K562 (cell line): ENCODE measurements around the gene ITGAV. TPM values are rescaled to one million over a fixed set of nuclear protein-coding genes. Genes with fewer than 3 reads are reported as not detected.
A peak's percentile ranks its signal among the peaks of the same experiment; 100 is the strongest.

Experiments used
- BRF1 ChIP-seq: IDR thresholded peaks from 3 replicates; pipeline ENCODE4 v1.6.1; 2011; ENCODE audit warnings: borderline replicate concordance, mild to moderate bottlenecking; ENCODE audit not compliant: insufficient read length; ENCODE audit errors: extremely low read depth
- FOXK1 ChIP-seq: sonication (generic); formaldehyde crosslinking; IDR thresholded peaks from 2 replicates; pipeline ENCODE4 v1.8.0; 2022; ENCODE audit warnings: missing genetic modification reagents, mild to moderate bottlenecking, borderline replicate concordance
- GATA2 ChIP-seq: sonication (generic); formaldehyde crosslinking; IDR thresholded peaks from 2 replicates; pipeline ENCODE4 v1.4.0; 2020; ENCODE audit warnings: mild to moderate bottlenecking, missing genetic modification reagents
- L3MBTL2 ChIP-seq: fragments of 450-650 bp; IDR thresholded peaks from 2 replicates; pipeline ENCODE4 v1.6.1; 2016; ENCODE audit warnings: mild to moderate bottlenecking, moderate library complexity
- MBD2 ChIP-seq: sonication (generic); IDR thresholded peaks from 2 replicates; pipeline ENCODE4 v1.6.1; 2016; ENCODE audit warnings: low read depth, borderline replicate concordance
- NONO ChIP-seq, 2 experiments: fragments of 200-400 bp in 1 of 2; fragments of 450-650 bp in 1 of 2; formaldehyde crosslinking in 1 of 2; IDR thresholded peaks; 2 replicates each; pipeline ENCODE4 v1.6.1; 2017; ENCODE audit warnings: low read depth in 2 of 2, mild to moderate bottlenecking in 2 of 2, moderate library complexity in 2 of 2, low read length in 1 of 2
- TFAM ChIP-seq: fragments of 250-450 bp; sonication (Bioruptor Pico); conservative IDR thresholded peaks from 2 replicates; pipeline ENCODE4 v1.5.0; 2021; ENCODE audit warnings: mild to moderate bottlenecking, moderate library complexity
- TFAP4 ChIP-seq: sonication (generic); formaldehyde crosslinking; IDR thresholded peaks from 2 replicates; pipeline ENCODE4 v1.8.0; 2022; ENCODE audit warnings: missing genetic modification reagents, mild to moderate bottlenecking, moderate library complexity, borderline replicate concordance
- ZNF23 ChIP-seq: fragments of 250-450 bp; sonication (Bioruptor Pico); IDR thresholded peaks from 2 replicates; pipeline ENCODE4 v1.4.0; 2020; ENCODE audit warnings: mild to moderate bottlenecking
- ZNF444 ChIP-seq: fragments of 250-450 bp; sonication (Bioruptor Pico); IDR thresholded peaks from 2 replicates; pipeline ENCODE4 v1.4.0; 2020; ENCODE audit warnings: mild to moderate bottlenecking, moderate library complexity
- ZNF449 ChIP-seq: fragments of 250-450 bp; sonication (Bioruptor Pico); IDR thresholded peaks from 2 replicates; pipeline ENCODE4 v1.8.0; 2022; ENCODE audit warnings: moderate library complexity, mild to moderate bottlenecking, inconsistent platforms
- ZNF780A ChIP-seq: fragments of 250-450 bp; sonication (Bioruptor Pico); IDR thresholded peaks from 2 replicates; pipeline ENCODE4 v1.5.0; 2021; ENCODE audit warnings: mild to moderate bottlenecking
- polyA plus RNA-seq, 8 experiments: library from polyadenylated mRNA; depleted of rRNA in 4 of 8; stranded (reverse) in 5 of 8; unstranded in 3 of 8; fragments of >200 nt; fragmentation: Nextera tagmentation in 2 of 8; fragmentation: Illumina TruSeq in 1 of 8; extraction: Ambion mirVana in 2 of 8; extraction: Trizol in 1 of 8; gene quantifications; 2 replicates each; pipeline versions ENCODE4 v1.2.1 to v1.2.3, GENCODE V29; 2011 to 2014; ENCODE audit warnings: inconsistent platforms in 1 of 8, missing spikeins in 1 of 8
- total RNA-seq, 7 experiments: library from RNA; depleted of rRNA in 6 of 7; stranded (reverse); fragments of >200 nt in 6 of 7; fragmentation: Illumina TruSeq in 2 of 7; extraction: Trizol in 2 of 7; gene quantifications; 2 replicates each; pipeline versions ENCODE4 v1.2.1 to v1.2.3, GENCODE V29; 2011 to 2021; ENCODE audit warnings: low replicate concordance in 1 of 7
- TF ChIP-seq, protein P1 (sequence below), 3 experiments: fragments of 200-800 bp in 1 of 3; fragments of 250-450 bp in 1 of 3; fragments of 450-650 bp in 1 of 3; sonication (Bioruptor Pico) in 1 of 3; sonication (Bioruptor generic) in 1 of 3; formaldehyde crosslinking in 1 of 3; IDR thresholded peaks; 2 replicates each; pipeline versions ENCODE4 v1.6.1 to v1.8.0; 2016 to 2022; ENCODE audit warnings: mild to moderate bottlenecking in 2 of 3, missing genetic modification characterization in 2 of 3, missing compliant biosample characterization in 1 of 3, moderate library complexity in 1 of 3
- TF ChIP-seq, protein P2 (sequence below), 2 experiments: fragments of 150-350 bp in 1 of 2; IDR thresholded peaks; 2 replicates each; pipeline ENCODE4 v1.6.1; 2012 to 2016; ENCODE audit warnings: low read depth in 2 of 2, low read length in 2 of 2, mild to moderate bottlenecking in 1 of 2, moderate library complexity in 1 of 2

ITGAV gene
- total and polyA plus RNA-seq, 9 of the 15 experiments (the other 6 are each of a cell fraction or from before 2014, with no cell fraction given), result 3.7 to 17.7 (median 10.7) TPM

DNA sequence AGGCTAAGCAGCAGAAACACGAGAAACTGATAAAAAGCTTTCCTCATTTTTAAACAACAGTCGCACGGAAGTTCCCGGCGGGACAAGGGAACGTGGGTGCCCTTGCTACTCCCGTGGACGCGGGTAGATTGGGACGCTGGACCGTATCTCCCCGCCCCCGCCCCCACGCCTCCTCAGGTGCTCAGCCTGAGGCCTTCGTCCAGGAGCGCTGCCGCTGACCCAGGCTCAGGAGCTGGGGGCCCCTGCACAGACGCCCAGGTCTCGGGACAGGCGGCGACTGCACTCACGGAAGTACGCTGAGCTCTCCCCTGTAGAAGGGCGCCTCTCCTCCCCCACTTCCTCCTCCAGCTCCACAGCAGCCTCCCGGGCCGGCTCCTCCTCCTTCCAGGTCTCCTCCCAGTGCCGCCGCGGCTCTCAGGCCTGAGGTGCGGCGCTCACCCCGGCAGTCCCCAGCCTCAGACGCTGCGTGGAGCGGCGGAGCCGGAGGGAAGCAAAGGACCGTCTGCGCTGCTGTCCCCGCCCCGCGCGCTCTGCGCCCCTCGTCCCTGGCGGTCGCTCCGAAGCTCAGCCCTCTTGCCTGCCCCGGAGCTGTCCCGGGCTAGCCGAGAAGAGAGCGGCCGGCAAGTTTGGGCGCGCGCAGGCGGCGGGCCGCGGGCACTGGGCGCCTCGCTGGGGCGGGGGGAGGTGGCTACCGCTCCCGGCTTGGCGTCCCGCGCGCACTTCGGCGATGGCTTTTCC lies at the start of gene ITGAV (continued):
- peak; percentile 60; the same call in 1 of the 2 replicates for TF ChIP-seq L3MBTL2
- no peak for TF ChIP-seq TFAM (CRISPR knock-in tag)
- no peak for TF ChIP-seq ZNF449
- peak; percentile 64 to 90; a peak in 3 of 4 replicates for TF ChIP-seq NONO (IDR thresholded peaks at IDR 0.05; ENCODE audit: low read depth in 2 of 2, low read length in 1 of 2)
- peak; percentile 65; the same call in 1 of the 2 replicates for TF ChIP-seq MBD2
- TF ChIP-seq FOXK1 (CRISPR knock-in tag), result no peak
- TF ChIP-seq, protein P1, sequence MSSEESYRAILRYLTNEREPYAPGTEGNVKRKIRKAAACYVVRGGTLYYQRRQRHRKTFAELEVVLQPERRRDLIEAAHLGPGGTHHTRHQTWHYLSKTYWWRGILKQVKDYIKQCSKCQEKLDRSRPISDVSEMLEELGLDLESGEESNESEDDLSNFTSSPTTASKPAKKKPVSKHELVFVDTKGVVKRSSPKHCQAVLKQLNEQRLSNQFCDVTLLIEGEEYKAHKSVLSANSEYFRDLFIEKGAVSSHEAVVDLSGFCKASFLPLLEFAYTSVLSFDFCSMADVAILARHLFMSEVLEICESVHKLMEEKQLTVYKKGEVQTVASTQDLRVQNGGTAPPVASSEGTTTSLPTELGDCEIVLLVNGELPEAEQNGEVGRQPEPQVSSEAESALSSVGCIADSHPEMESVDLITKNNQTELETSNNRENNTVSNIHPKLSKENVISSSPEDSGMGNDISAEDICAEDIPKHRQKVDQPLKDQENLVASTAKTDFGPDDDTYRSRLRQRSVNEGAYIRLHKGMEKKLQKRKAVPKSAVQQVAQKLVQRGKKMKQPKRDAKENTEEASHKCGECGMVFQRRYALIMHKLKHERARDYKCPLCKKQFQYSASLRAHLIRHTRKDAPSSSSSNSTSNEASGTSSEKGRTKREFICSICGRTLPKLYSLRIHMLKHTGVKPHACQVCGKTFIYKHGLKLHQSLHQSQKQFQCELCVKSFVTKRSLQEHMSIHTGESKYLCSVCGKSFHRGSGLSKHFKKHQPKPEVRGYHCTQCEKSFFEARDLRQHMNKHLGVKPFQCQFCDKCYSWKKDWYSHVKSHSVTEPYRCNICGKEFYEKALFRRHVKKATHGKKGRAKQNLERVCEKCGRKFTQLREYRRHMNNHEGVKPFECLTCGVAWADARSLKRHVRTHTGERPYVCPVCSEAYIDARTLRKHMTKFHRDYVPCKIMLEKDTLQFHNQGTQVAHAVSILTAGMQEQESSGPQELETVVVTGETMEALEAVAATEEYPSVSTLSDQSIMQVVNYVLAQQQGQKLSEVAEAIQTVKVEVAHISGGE (CRISPR knock-in tag; IDR thresholded peaks at IDR 0.05), result peak in 2 of 3 experiments; percentile 59 to 92; a peak in 5 of 6 replicates
- no peak for TF ChIP-seq ZNF780A
- TF ChIP-seq ZNF23, result no peak
- TF ChIP-seq, protein P2, sequence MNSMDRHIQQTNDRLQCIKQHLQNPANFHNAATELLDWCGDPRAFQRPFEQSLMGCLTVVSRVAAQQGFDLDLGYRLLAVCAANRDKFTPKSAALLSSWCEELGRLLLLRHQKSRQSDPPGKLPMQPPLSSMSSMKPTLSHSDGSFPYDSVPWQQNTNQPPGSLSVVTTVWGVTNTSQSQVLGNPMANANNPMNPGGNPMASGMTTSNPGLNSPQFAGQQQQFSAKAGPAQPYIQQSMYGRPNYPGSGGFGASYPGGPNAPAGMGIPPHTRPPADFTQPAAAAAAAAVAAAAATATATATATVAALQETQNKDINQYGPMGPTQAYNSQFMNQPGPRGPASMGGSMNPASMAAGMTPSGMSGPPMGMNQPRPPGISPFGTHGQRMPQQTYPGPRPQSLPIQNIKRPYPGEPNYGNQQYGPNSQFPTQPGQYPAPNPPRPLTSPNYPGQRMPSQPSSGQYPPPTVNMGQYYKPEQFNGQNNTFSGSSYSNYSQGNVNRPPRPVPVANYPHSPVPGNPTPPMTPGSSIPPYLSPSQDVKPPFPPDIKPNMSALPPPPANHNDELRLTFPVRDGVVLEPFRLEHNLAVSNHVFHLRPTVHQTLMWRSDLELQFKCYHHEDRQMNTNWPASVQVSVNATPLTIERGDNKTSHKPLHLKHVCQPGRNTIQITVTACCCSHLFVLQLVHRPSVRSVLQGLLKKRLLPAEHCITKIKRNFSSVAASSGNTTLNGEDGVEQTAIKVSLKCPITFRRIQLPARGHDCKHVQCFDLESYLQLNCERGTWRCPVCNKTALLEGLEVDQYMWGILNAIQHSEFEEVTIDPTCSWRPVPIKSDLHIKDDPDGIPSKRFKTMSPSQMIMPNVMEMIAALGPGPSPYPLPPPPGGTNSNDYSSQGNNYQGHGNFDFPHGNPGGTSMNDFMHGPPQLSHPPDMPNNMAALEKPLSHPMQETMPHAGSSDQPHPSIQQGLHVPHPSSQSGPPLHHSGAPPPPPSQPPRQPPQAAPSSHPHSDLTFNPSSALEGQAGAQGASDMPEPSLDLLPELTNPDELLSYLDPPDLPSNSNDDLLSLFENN (IDR thresholded peaks at IDR 0.05; ENCODE audit: low read depth in 2 of 2, low read length in 2 of 2), result no peak
- TF ChIP-seq ZNF444, result no peak
- TF ChIP-seq BRF1, result no peak
- peak; percentile 76; the same call in 1 of the 2 replicates for TF ChIP-seq TFAP4
- peak; percentile 18; the same call in 1 of the 2 replicates for TF ChIP-seq GATA2
